ENCODE results near the gene SLX9.

The SLX9 gene

GRCh38 chr21:44931501-44932407 is 8.1 kb upstream of the SLX9 start:
- DNase-seq, result no peak

GRCh38 chr21:44932408-44933181 is 7.2 kb upstream of the SLX9 start:
- peak; percentile 70 for DNase-seq

- no peak for DNase-seq
These were observed 6.5 kb upstream of the SLX9 start for GRCh38 chr21:44933199-44933917.

- no peak for DNase-seq
These were observed 5.9 kb upstream of the SLX9 start for GRCh38 chr21:44933918-44934260.

GRCh38 chr21:44934276-44934675 is 5.6 kb upstream of the SLX9 start:
- no peak for DNase-seq

GRCh38 chr21:44934797-44935532 is 4.9 kb upstream of the SLX9 start:
- no peak for DNase-seq

GRCh38 chr21:44935533-44935927 is 4.3 kb upstream of the SLX9 start:
- no peak for DNase-seq

GRCh38 chr21:44938772-44939531 is 877 bp upstream of the SLX9 start:
- DNase-seq, result no peak

- DNase-seq, result no peak
These were observed 345 bp downstream of the SLX9 start for GRCh38 chr21:44940116-44940631.

- DNase-seq, result no peak
These were observed 1.7 kb downstream of the SLX9 start for GRCh38 chr21:44941567-44941966.

- no peak for DNase-seq
These were observed 2.7 kb downstream of the SLX9 start for GRCh38 chr21:44942566-44942965.

- DNase-seq, result no peak
These were observed 3.3 kb downstream of the SLX9 start for GRCh38 chr21:44943005-44943685.

GRCh38 chr21:44943686-44944550 is 4.1 kb downstream of the SLX9 start:
- DNase-seq, result no peak

GRCh38 chr21:44944596-44944995 is 4.8 kb downstream of the SLX9 start:
- no peak for DNase-seq

GRCh38 chr21:44946254-44947041 is 6.6 kb downstream of the SLX9 start:
- DNase-seq, result no peak

GRCh38 chr21:44947111-44947929 is 7.5 kb downstream of the SLX9 start:
- no peak for DNase-seq

GRCh38 chr21:44947930-44948331 is 8.1 kb downstream of the SLX9 start:
- no peak for DNase-seq

GRCh38 chr21:44948426-44949120 is 8.7 kb downstream of the SLX9 start:
- no peak for DNase-seq
